ENCODE data around the gene RAB20. TPM values are rescaled to one million over a fixed set of nuclear protein-coding genes. Genes with fewer than 3 reads are reported as not detected.
"Not testable (repeated sequence)": the region's sequence is repeated elsewhere in the genome, so short reads cannot be mapped to it uniquely, and the experiment has no call there.

RAB20 gene
- total and polyA plus RNA-seq, 2 experiments from 2014 or later = 14.0 to 22.4 TPM

DNA sequence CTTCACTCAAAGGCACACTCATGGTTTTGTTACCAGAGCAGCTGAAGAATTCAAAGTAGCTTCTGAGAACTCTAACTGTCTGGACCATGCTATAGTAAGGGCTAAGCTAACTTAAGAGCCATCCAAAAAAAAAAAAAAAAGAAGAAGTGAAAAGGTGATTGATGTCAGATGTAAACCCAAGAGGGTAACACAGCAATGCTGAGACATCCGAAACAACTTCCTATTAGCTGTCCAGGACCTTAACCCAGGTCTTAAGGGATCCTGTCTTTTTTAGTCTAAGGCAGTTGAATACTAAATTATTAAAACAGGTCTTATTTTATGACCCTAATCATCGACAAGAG is 11.2 kb upstream of the RAB20 start:
- Histone ChIP-seq H3K9me3 (ENCODE audit: low read depth) (no peaks in the 10 kb centered on the region), H3K27me3 (no peaks in the 10 kb centered on the region), H3K36me3 (no peaks in the 10 kb centered on the region), H3K27ac (no peak overlapping the region), H3K4me1 (ENCODE audit: low read depth) (no peaks in the 10 kb centered on the region), H3K4me3 (no peak overlapping the region)
- no peak for DNase-seq (ENCODE audit: low read depth in 1 of 2, low spot score in 1 of 2)
- TF ChIP-seq CTCF (IDR thresholded peaks at IDR 0.05; ENCODE audit: low read depth, low read length) = no peak

DNA sequence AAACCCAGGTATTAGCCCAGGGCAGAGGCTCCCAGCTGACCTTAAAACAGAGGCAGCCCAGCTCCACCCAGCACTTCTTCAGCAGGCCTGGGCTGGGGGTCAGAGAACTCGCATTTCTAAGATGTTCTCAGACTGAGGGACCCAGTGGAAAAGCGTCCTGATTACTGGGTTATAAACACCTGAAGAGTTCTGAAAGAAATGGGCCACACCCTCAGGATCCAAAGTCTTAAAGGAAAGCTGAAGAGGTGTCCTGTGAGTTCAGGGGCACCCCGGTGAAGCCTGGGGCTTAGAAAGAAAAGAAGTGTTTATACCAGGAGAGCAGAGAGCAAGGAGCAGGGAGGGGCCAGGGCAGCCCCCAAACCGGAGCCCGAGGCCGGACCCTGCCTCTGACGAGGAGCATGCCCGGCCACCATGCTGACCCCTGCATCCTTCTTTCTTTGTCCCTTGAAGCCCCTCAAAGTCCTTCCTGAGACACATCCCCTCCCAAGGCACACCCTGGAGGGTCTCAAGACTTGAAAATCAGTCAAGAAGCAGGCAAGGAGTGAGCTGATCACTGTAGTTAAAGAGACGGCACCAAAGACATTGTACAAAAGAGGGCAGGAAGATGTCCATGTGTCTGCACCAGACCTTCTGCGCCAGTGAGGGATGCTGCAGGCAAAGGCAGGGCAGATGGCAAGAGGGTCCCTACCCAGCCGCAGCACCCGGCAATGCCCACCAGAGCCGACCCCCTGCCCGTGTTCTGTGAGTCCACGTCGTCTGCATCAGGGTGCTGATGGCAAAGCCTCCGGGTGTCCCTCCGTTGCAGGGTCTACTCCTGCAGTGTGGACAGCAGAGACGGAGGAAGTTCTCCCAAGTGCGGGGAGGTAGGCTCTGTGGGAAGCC is 10.6 kb upstream of the RAB20 start:
- Histone ChIP-seq H3K36me3 (no peaks in the 10 kb centered on the region), H3K4me3 (no peak overlapping the region), H3K9me3 (ENCODE audit: low read depth) (no peaks in the 10 kb centered on the region), H3K27ac (no peak overlapping the region), H3K4me1 (ENCODE audit: low read depth) (no peaks in the 10 kb centered on the region), H3K27me3 (no peaks in the 10 kb centered on the region)
- no peak for DNase-seq (ENCODE audit: low read depth in 1 of 2, low spot score in 1 of 2)
- TF ChIP-seq CTCF (IDR thresholded peaks at IDR 0.05; ENCODE audit: low read depth, low read length) = no peak

DNA sequence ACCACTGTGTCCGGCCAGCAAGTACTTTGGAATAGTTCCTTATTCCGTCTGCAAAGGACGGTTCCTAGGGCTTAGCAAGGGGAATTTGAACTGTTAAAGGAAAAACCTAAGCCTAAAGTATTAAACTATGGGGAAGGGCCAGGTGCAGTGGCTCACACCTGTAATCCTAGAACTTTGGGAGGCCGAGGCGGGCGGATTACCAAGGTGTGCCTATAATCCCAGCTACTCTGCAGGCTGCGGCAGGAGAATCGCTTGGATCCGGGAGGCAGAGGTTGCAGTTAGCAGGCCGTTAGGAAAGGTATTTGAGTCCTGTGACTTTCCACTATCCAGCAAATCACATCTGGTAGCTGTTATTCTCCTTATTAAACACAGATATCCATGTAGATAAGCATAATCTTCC is 9.4 kb upstream of the RAB20 start:
- Histone ChIP-seq H3K4me3 (no peak overlapping the region), H3K27ac (no peak overlapping the region), H3K27me3 (no peaks in the 10 kb centered on the region), H3K36me3 (no peaks in the 10 kb centered on the region), H3K4me1 (ENCODE audit: low read depth) (no peaks in the 10 kb centered on the region), H3K9me3 (ENCODE audit: low read depth) (no peaks in the 10 kb centered on the region)
- TF ChIP-seq CTCF (IDR thresholded peaks at IDR 0.05; ENCODE audit: low read depth, low read length) = no peak
- no peak for DNase-seq (ENCODE audit: low read depth in 1 of 2, low spot score in 1 of 2)

DNA sequence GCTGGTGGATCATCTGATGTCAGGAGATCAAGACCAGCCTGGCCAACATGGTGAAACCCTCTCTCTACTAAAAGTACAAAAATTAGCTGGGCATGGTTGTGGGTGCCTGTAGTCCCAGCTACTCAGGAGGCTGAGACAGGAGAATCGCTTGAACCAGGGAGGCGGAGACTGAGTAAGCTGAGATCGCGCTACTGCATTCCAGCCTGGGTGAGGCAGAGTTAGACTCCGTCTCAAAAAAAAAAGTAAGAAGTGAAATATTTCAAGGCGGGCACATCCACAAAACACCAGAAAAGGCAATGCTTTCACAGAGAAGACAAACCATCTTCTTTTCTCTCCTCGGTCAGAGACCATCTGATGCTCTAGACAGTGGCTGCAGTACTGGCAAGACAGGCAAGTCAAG is 8.4 kb upstream of the RAB20 start:
- H3K4me1 ChIP-seq (ENCODE audit: low read depth); H3K36me3 ChIP-seq; H3K9me3 ChIP-seq (ENCODE audit: low read depth); H3K27ac ChIP-seq; H3K27me3 ChIP-seq; H3K4me3 ChIP-seq; DNase-seq (ENCODE audit: low read depth in 1 of 2, low spot score in 1 of 2): not testable (repeated sequence)

DNA sequence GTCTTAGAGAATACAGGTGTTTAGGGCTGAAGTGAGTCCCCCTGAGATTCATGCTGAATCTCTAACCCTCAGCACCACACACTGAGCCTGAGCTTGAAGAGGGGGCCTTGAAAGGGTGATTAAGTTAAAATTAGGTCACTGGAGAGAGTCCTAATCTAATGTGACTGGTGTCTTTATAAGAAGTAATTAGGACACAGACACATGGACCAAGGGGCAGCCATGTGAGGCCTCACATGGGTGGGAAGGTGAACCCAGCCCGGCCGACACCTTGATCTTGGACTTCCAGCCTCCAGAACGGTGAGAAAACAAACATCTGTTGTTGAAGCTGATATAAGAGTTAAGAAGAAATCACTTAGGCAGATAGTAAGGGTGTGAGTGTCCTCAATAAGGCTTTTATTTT is 7.1 kb upstream of the RAB20 start:
- H3K9me3 ChIP-seq (ENCODE audit: low read depth) = no peaks in the 10 kb centered on the region
- H3K27me3 ChIP-seq = no peaks in the 10 kb centered on the region
- no peak for DNase-seq (ENCODE audit: low read depth in 1 of 2, low spot score in 1 of 2)
- no peak overlapping the region for H3K4me3 ChIP-seq
- no peaks in the 10 kb centered on the region for H3K36me3 ChIP-seq
- H3K4me1 ChIP-seq (ENCODE audit: low read depth) = no peaks in the 10 kb centered on the region
- no peak for TF ChIP-seq CTCF (IDR thresholded peaks at IDR 0.05; ENCODE audit: low read depth, low read length)
- H3K27ac ChIP-seq = no peak overlapping the region

GRCh38 chr13:110566171-110566570 is 4.6 kb upstream of the RAB20 start:
- H3K9me3 ChIP-seq (ENCODE audit: low read depth) = no peaks in the 10 kb centered on the region
- TF ChIP-seq CTCF (IDR thresholded peaks at IDR 0.05; ENCODE audit: low read depth, low read length) = no peak

More at GRCh38 chr13:110566171-110566570, 4.6 kb upstream of the RAB20 start:
- Histone ChIP-seq H3K27me3 (no peaks in the 10 kb centered on the region), H3K4me1 (ENCODE audit: low read depth) (no peaks in the 10 kb centered on the region), H3K36me3 (no peaks in the 10 kb centered on the region), H3K4me3 (no peak overlapping the region), H3K27ac (no peak overlapping the region)
- no peak for DNase-seq (ENCODE audit: low read depth in 1 of 2, low spot score in 1 of 2)

Measured in cardiac muscle cell (in vitro differentiated cells and primary cell).